HPDE6-E6E7 (cell line): ENCODE measurements around the gene RNF181.
"Not testable (repeated sequence)": the region's sequence is repeated elsewhere in the genome, so short reads cannot be mapped to it uniquely, and the experiment has no call there.

Experiments used
- DNase-seq: peaks from one replicate; pipeline ENCODE4 v3.0.0; 2011; ENCODE audit warnings: missing footprints; ENCODE audit errors: extremely low spot score

The RNF181 gene

GRCh38 chr2:85595301-85596025, at the start of gene RNF181:
TSS of gene RNF181 (plus strand) at chr2:85595745. CDS start at chr2:85595764, 19 bp downstream.
- DNase-seq, result peak; percentile 98

DNA sequence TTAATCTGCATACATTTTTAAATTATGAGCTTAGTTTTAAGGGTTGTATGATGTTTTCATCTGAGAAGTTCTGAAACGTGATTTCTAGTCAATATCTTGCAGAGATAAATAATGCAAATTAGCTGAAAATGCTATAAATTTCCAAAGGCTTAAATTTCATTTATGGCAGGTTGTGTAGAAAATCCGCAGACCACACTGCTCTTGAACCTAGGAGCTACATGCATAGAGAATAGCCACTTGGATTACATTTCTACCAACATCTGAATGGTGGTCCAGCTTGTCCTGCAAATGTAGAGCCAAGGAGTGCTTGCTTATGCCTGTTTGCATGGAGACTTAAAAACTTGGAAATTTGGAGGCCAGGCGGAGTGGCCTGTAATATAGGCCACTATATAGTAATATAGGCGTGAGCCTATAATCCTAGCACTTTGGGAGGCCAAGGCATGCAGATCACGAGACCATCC, 49.7 kb upstream of the RNF181 start:
- no peak for DNase-seq

DNA sequence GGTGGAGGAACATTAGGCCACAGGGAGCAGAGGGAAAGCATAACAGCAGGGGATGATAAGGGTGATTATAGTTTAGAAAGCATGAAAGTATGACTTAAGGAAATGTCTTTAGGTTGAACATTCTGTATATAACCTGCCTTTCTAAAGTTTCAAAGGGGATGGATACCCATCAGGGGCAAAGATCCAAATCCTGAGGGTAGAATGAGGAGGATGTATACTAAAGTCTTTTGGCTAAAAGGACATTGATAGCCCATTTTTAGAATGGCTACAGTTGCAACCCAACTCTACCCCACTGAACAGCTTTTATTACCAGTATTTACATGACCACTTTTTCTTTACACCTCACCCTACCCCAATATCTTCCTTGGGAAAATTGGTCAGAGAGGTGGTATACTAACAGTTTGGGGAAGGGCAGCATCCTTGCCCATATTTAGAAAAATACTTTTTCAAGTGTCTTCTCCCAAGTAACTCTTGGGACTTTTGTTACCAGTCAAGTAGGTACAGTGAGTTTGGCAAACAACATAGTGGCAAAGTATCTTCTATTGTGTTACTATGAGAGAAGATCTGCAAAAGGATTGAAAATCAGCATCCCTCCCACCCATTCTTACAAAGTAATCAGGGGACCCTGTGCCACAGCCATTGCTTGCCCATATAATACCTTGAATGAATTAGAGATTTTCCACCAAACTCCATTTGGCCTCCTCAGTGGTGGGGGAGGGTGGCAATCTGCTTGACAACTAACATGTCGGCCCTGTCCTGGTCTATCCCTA, 48.3 kb upstream of the RNF181 start:
- DNase-seq, result no peak

GRCh38 chr2:85547859-85548607, 47.5 kb upstream of the RNF181 start:
- no peak for DNase-seq

- DNase-seq, result no peak
Observed at GRCh38 chr2:85548608-85548900, 47.0 kb upstream of the RNF181 start.

GRCh38 chr2:85549095-85549494, 46.5 kb upstream of the RNF181 start:
- DNase-seq, result no peak

- DNase-seq, result no peak
Observed at GRCh38 chr2:85549826-85550225, 45.7 kb upstream of the RNF181 start.

DNA sequence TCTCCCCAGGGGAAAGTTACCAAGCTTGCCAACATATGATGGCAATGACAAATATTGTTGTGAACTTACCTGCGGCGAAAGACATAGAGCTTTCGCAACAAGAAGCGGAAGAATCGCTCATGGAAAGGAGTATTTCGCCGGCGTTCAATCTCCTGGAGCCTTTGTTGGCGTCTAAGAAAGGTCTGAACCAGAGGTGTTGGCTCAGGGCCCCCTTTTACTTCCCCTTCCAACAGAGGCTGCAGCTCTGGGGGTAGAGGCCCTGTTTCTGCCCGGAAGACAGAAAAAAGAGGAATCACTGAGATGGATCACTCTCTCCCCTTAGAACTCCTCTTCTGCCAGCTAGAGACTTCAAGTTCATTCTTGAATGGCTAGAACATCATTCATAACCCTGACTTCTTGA, 45.1 kb upstream of the RNF181 start:
- DNase-seq, result no peak

- DNase-seq, result no peak
Observed at GRCh38 chr2:85551698-85552678, 43.6 kb upstream of the RNF181 start.

- no peak for DNase-seq
Observed at GRCh38 chr2:85553184-85553583, 42.4 kb upstream of the RNF181 start.

DNA sequence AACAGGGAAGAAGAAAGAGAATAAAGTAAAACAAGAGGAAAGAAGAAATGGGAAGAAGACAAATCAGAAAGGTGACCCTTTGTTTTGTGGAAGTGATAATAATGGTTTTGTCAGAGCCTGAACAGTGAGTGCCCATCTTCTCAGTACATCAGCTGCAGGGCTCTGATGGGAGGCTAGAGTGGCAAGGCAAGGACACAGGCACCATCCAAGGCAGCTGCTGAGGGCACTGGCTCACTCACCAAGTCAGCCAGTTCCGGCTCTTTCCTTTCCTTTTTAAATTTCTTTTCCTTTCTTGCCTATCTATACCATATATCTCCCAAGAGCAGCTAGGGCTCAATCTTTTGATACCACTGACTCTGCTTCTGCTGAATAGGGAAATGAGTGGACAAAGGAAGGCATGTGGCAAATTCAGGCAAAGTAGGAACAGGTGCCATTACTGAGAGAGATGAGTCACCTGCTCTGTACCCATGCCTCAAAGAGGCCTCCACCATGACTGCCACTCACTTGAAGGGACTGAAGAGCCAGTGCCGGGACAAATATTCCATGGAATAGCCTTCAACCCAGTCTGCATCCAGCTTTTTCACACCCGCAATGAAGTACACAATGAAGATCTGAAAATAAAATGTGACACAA, 40.4 kb upstream of the RNF181 start:
- no peak for DNase-seq

DNA sequence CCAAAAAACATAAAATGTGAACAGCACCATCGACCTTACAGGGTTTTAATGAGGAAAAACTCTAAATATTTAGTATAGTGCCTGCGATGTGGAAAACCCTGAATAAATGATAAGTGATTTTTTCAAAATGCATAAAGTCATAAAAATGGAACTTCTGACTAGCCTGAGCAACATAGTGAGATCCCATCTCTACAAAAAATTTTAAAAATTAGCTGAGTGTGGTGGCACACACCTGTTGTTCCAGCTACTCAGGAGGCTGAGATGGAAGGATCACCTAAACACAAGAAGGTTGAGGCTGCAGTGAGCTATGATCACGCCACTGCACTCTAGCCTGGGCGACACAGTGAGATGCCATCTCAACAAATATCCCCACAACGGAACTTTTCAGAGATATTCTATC, 38.4 kb upstream of the RNF181 start:
- no peak for DNase-seq

GRCh38 chr2:85558160-85558559, 37.4 kb upstream of the RNF181 start:
- no peak for DNase-seq

DNA sequence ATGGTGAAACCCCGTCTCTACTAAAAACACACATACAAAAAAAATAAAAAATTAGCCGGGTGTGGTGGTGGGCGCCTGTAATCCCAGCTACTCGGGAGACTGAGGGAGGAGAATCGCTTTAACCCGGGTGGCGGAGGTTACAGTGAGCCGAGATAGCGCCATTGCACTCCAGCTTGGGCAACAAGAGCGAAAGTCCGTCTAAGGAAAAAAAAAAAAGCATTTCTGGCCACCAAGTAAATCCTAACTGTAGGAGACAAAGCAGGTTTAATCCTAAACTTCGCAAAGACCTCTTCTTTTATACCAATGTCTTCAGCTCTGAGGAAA, 35.2 kb upstream of the RNF181 start:
- DNase-seq, result not testable (repeated sequence)

- DNase-seq, result no peak
Observed at GRCh38 chr2:85560812-85561279, 34.7 kb upstream of the RNF181 start.

DNA sequence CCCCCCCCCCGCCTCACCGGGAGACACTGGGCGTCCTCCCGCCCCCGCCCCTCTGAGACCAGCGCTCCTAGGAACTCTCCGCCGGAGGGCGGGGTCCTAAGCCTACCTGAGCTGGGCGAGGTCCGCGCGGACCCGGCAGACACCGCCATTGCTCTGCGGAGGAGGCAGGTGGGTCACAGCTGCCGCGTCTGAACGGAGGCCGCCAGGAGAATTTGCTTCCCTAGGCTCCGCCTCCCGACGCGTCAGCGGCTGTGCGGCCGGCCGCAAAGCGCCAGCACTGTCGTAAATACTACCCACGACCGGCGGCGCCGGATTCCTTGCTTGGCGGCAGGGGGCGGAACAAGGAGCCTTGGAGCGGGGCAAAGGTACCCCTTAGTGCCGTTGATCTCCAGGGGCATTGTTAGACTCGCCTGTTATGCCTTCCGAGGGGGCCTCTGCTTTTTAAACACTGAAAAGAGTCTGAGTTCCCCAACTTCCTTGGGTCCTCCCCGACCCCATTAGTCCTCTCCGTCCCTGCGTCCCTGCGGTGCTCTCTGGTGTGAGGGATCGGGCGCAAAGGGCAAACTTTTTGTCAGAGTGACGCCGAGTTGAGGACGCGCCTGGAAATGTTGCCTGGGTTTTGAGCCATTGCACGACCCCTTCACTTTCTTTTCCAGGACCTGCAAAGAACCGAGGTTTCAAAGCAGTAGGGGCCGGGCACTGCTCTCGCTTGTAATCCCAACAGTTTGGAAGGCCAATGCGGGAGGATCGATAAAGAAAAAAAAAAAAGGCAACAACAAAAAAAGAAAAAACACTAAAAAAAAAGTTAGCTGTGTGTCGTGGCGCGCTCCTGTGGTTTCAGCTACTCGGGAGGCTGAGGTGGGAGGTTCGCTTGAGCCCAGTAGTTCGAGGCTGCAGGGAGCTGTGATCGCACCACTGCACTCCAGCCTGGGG, 34.0 kb upstream of the RNF181 start, which contains the start of gene GGCX:
Gene GGCX, minus strand, starts transcription at position 214 of the 933 bp plus-strand sequence. Its CDS starts 65 bp downstream, at position 149.
- DNase-seq, result peak; percentile 89

DNA sequence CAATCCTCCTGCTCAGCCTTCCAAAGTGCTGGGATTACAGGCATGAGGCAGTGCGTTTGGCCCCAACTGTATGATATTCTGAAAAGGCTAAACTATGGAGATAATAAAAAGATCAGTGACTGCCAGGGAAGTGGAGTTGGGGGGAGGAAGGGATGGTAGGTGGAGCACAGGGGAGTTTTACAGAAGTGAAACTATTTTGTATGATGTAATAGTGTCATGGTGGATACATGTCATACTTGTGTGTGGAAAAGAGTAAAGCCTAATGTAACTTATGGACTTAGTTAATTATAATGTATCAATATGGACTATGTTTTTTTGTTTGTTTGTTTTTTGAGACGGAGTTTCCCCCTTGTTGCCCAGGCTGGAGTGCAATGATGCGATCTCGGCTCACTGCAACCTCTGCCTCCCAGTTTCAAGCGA, 31.4 kb upstream of the RNF181 start:
- no peak for DNase-seq

- no peak for DNase-seq
Observed at GRCh38 chr2:85566265-85566664, 29.3 kb upstream of the RNF181 start.

GRCh38 chr2:85575739-85576138, 19.8 kb upstream of the RNF181 start:
- no peak for DNase-seq

- DNase-seq, result no peak
Observed at GRCh38 chr2:85577063-85577385, 18.5 kb upstream of the RNF181 start.
